Bronchial epithelial cell (primary cell): Measurements from ENCODE around the gene AHNAK. TPM values are rescaled to one million over a fixed set of nuclear protein-coding genes. Genes with fewer than 3 reads are reported as not detected.
"Not testable (repeated sequence)": the region's sequence is repeated elsewhere in the genome, so short reads cannot be mapped to it uniquely, and the experiment has no call there.

Source experiments
- DNase-seq: peaks from one replicate; pipeline ENCODE4 v3.0.0-alpha.2; 2010; ENCODE audit warnings: low read depth
- FAIRE-seq: peaks from 2 replicates; lab custom pipeline; 2011; peaks lifted over from hg19 to GRCh38; lab: Jason Lieb, UNC
- H3K27me3 ChIP-seq: 2 replicates; pipeline ENCODE4 v1.5.1; 2011; ENCODE audit warnings: low read length; ENCODE audit not compliant: control insufficient read depth, insufficient read depth
- H3K36me3 ChIP-seq: 2 replicates; pipeline ENCODE4 v1.5.1; 2011; ENCODE audit warnings: low read length; ENCODE audit not compliant: control insufficient read depth, insufficient read depth
- H3K4me3 ChIP-seq: 2 replicates; pipeline ENCODE4 v1.5.1; 2011; ENCODE audit warnings: mild to moderate bottlenecking, low read depth, low read length, control low read depth
- CTCF ChIP-seq: IDR thresholded peaks from 2 replicates; pipeline ENCODE4 v1.5.1; 2011; ENCODE audit warnings: mild to moderate bottlenecking, moderate library complexity, low read length, control low read depth, inconsistent platforms; ENCODE audit not compliant: insufficient read depth, severe bottlenecking
- total RNA-seq: library from RNA; depleted of rRNA; stranded (reverse); fragments of >200 nt; gene quantifications from 2 replicates; pipeline ENCODE4 v1.2.1, GENCODE V29; 2014

AHNAK gene
- total RNA-seq, 1 donor from 2014 or later: 354 TPM

GRCh38 chr11:62592146-62592815 lies 45.7 kb upstream of the AHNAK start:
- peak overlapping the region; percentile 37 for H3K4me3 ChIP-seq
- no peak for TF ChIP-seq CTCF
- DNase-seq (no peak), FAIRE-seq (no peak)
- no peaks in the 10 kb centered on the region for H3K27me3 ChIP-seq
- peaks cover 22% of the 10 kb centered on the region for H3K36me3 ChIP-seq

- Histone ChIP-seq H3K27me3 (no peaks in the 10 kb centered on the region), H3K4me3 (peak within 1 kb of the TSS; percentile 64), H3K36me3 (peaks cover 21% of the 10 kb centered on the region)
- no peak for TF ChIP-seq CTCF
- peak; percentile 98 for DNase-seq
- FAIRE-seq: peak; percentile 50
Observed at GRCh38 chr11:62591448-62592145, 45.0 kb upstream of the AHNAK start, which contains the start of gene TUT1. TSS of gene TUT1 (minus strand) at chr11:62591523. CDS start at chr11:62591485, 38 bp downstream.

- DNase-seq (no peak), FAIRE-seq (no peak)
- Histone ChIP-seq H3K27me3 (no peaks in the 10 kb centered on the region), H3K36me3 (peaks cover 15% of the 10 kb centered on the region), H3K4me3 (no peak overlapping the region)
- TF ChIP-seq CTCF: peak; percentile 24
Observed at GRCh38 chr11:62588966-62589637, 42.5 kb upstream of the AHNAK start.

- H3K36me3 ChIP-seq: peaks cover 18% of the 10 kb centered on the region
- FAIRE-seq, H3K4me3 ChIP-seq, H3K27me3 ChIP-seq, DNase-seq: not testable (repeated sequence)
Observed at GRCh38 chr11:62585356-62585755, 38.8 kb upstream of the AHNAK start.

GRCh38 chr11:62581735-62582134 lies 35.1 kb upstream of the AHNAK start:
- not testable (repeated sequence) for FAIRE-seq, DNase-seq, H3K27me3 ChIP-seq, H3K4me3 ChIP-seq
- H3K36me3 ChIP-seq: peaks cover 18% of the 10 kb centered on the region

GRCh38 chr11:62580959-62581715 lies 34.5 kb upstream of the AHNAK start:
- FAIRE-seq (no peak), DNase-seq (no peak)
- TF ChIP-seq CTCF: no peak
- no peaks in the 10 kb centered on the region for H3K27me3 ChIP-seq
- H3K4me3 ChIP-seq: no peak overlapping the region
- peaks cover 20% of the 10 kb centered on the region for H3K36me3 ChIP-seq
